22Rv1 (cell line): ENCODE results near the gene ZRSR2.

Source experiments
- H3K27ac ChIP-seq: fragments of 450-650 bp; 2 replicates; pipeline ENCODE4 v1.5.1; 2017
- ZFX ChIP-seq: fragments of 450-650 bp; IDR thresholded peaks from 2 replicates; pipeline ENCODE4 v1.6.1; 2017; ENCODE audit warnings: antibody characterized with exemption, borderline replicate concordance
- TF ChIP-seq, protein P1 (sequence below): fragments of 450-650 bp; IDR thresholded peaks from 2 replicates; pipeline ENCODE4 v1.5.1; 2017; ENCODE audit warnings: mild to moderate bottlenecking

Gene ZRSR2

DNA sequence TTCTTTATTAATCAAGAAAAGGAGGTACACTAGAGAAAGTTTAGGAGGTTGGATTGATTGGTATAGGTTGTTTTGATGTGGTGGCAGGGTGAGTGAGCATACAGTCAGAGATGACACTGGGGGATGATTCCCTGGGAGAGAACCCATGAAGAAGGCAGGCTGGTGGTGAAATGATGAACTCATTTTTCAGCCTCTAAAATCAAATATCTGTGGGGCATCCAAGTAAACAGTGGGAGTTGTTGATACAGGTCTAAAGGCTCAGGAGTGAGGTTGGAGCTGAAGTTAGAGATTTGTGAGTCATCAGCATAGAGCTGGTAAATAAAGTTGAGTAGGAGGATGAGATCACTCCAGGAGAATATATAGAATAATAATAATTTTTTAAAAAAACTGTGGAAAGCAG, 74.3 kb downstream of the ZRSR2 start:
- H3K27ac ChIP-seq: no peak overlapping the region
- no peak for TF ChIP-seq ZFX
- TF ChIP-seq, protein P1, sequence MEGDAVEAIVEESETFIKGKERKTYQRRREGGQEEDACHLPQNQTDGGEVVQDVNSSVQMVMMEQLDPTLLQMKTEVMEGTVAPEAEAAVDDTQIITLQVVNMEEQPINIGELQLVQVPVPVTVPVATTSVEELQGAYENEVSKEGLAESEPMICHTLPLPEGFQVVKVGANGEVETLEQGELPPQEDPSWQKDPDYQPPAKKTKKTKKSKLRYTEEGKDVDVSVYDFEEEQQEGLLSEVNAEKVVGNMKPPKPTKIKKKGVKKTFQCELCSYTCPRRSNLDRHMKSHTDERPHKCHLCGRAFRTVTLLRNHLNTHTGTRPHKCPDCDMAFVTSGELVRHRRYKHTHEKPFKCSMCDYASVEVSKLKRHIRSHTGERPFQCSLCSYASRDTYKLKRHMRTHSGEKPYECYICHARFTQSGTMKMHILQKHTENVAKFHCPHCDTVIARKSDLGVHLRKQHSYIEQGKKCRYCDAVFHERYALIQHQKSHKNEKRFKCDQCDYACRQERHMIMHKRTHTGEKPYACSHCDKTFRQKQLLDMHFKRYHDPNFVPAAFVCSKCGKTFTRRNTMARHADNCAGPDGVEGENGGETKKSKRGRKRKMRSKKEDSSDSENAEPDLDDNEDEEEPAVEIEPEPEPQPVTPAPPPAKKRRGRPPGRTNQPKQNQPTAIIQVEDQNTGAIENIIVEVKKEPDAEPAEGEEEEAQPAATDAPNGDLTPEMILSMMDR: no peak

GRCh38 chrX:15866147-15866546, 75.9 kb downstream of the ZRSR2 start:
- TF ChIP-seq, protein P1: no peak
- no peak for TF ChIP-seq ZFX
- no peak overlapping the region for H3K27ac ChIP-seq

DNA sequence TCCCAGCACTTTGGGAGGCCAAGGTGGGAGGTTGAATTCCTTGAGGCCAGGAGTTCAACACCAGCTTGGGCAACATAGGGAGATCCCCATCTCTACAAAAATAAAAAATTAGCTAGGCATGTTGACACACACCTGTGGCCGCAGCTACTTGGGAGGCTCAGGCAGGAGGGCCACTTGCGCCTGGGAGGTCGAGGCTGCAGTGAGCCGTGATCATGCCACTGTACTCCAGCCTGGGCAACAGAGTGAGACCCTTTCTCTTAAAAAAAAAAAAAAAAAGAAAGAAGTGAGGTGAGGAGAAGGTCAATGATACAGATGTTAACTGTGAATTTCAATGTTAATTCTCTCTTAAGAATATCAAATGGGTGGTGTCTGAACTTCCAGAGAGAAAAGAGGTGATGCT, 79.4 kb downstream of the ZRSR2 start:
- H3K27ac ChIP-seq: no peak overlapping the region
- no peak for TF ChIP-seq ZFX
- TF ChIP-seq, protein P1: no peak

- no peak overlapping the region for H3K27ac ChIP-seq
- TF ChIP-seq ZFX: no peak
- TF ChIP-seq, protein P1: no peak
Measured at GRCh38 chrX:15870310-15870709, 80.0 kb downstream of the ZRSR2 start.
